Measurements from ENCODE around the gene LRG1. TPM values are rescaled to one million over a fixed set of nuclear protein-coding genes. Genes with fewer than 3 reads are reported as not detected.

LRG1 gene
- total and polyA plus RNA-seq, 10 of the 15 experiments (the other 5 are each of a cell fraction or from before 2014, with no cell fraction given): 0.29 to 4.7 (median 0.58) TPM

DNA sequence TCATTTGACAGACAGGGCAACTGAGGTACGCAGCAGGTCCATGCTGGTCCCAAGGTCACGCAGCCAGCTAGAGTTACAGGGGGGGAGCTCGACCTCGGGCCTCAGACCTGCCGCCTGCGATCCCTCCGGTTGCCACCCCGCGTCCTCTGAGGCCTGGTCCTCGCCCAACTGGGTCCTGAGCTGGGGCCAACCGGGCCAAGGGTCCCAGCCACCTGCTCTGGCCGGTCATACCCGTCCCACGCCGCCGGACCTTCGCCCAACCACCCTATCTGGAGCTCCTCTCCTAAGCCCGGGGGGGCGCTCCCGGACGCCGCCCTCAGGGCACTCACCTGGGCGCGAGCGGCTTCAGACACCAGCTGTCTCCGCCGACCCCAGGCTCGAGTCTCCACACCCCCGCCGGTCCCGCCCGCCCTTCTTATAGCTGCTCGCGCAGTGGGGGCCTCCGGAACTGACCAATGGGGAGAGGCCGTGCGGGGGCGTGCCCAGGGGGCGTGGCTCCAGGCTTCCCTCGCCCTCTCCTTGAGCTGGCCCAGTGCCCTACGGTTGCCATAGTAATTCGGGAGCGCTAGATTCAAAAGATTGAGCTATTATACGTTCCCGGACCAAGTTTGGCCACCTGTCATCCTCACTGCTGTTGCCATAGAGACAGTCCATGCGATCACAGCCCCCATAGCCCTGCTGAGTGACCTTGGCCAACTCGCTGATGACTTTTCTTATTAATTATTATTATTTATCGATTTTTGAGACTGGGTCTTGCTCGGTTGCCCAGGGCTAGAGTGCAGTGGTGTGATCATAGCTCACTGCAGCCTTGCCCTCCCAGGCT lies 4.8 kb downstream of the LRG1 start, which contains the start of gene PLIN5:
PLIN5 (minus strand) TSS at position 389 of the 823 bp plus-strand sequence. CDS start 1,150 bp downstream, outside the sequence.
- in situ Hi-C loops (cut with MboI): no loop called here
- no peak for TF ChIP-seq SMARCA5 (IDR thresholded peaks at IDR 0.05)
- TF ChIP-seq, protein P1, sequence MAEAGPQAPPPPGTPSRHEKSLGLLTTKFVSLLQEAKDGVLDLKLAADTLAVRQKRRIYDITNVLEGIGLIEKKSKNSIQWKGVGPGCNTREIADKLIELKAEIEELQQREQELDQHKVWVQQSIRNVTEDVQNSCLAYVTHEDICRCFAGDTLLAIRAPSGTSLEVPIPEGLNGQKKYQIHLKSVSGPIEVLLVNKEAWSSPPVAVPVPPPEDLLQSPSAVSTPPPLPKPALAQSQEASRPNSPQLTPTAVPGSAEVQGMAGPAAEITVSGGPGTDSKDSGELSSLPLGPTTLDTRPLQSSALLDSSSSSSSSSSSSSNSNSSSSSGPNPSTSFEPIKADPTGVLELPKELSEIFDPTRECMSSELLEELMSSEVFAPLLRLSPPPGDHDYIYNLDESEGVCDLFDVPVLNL (IDR thresholded peaks at IDR 0.05; ENCODE audit: low read depth, low read length): peak; percentile 79
- peak; percentile 44; the same call in 1 of the 2 replicates for TF ChIP-seq NFYB (IDR thresholded peaks at IDR 0.05; ENCODE audit: insufficient read depth, low read depth, low read length)
- peak; percentile 37; the same call in 1 of the 2 replicates for TF ChIP-seq BMI1 (IDR thresholded peaks at IDR 0.05; ENCODE audit: borderline replicate concordance)
- TF ChIP-seq ESRRA (IDR thresholded peaks at IDR 0.05; ENCODE audit: low read length): no peak
- TF ChIP-seq HDGF (IDR thresholded peaks at IDR 0.05): no peak
- no peak for TF ChIP-seq KAT2A (conservative IDR thresholded peaks at IDR 0.05; ENCODE audit: control insufficient read depth, low read depth, low read length)
- TF ChIP-seq EGR1 (IDR thresholded peaks at IDR 0.05; ENCODE audit: borderline replicate concordance in 1 of 2, low read depth in 2 of 2, low read length in 2 of 2): peak in 1 of 2 experiments; percentile 51; a peak in 1 of 3 replicates
- TF ChIP-seq CBX3 (IDR thresholded peaks at IDR 0.05; ENCODE audit: borderline replicate concordance, low read depth): no peak
- SMC1A ChIA-PET (ENCODE audit: uncharacterized antibody, unreplicated experiment): interaction anchor here (0.5 kb wide), 1 partner anchor 9 kb away, joined by 3 read pairs; no protein-coding TSS in a partner anchor

More for the DNA sequence above, 4.8 kb downstream of the LRG1 start, which contains the start of gene PLIN5:
- H3K4me1 ChIP-seq (ENCODE audit: control insufficient read depth, insufficient read depth, low read length): peaks cover 12% of the 10 kb centered on the region
- DNase-seq (ENCODE audit: low read depth, low spot score) (peak; percentile 3), ATAC-seq (peak; percentile 81), FAIRE-seq (no peak)
- ChIA-PET POLR2A (interaction anchor here (0.5 kb wide), 1 partner anchor 867 kb away, joined by 6 read pairs; no protein-coding TSS in a partner anchor), CTCF (interaction anchor here (0.9 to 2.2 kb wide), 5 partner anchors 9 to 101 kb away, joined by 4 to 23 read pairs (median 7); no protein-coding TSS in a partner anchor), RAD21 (ENCODE audit: unreplicated experiment) (interaction anchor here (0.5 to 1.2 kb wide), 4 partner anchors 9 to 189 kb away, joined by 3 read pairs; no protein-coding TSS in a partner anchor)
- 39% methylated on average over 43 of the region's 49 CpGs for WGBS (ENCODE audit: insufficient coverage, insufficient replicate concordance, low lambda C conversion rate, missing lambda C conversion rate)
- intact Hi-C loops (cut with micrococcal nuclease; ENCODE audit: unreplicated experiment): no loop called here
- no peaks in the 10 kb centered on the region for H3K36me3 ChIP-seq (ENCODE audit: control insufficient read depth in 2 of 2, insufficient read depth in 2 of 2, low read length in 1 of 2)
- no peaks in the 10 kb centered on the region for H4K20me1 ChIP-seq (ENCODE audit: control insufficient read depth, insufficient read depth)
- H3K79me2 ChIP-seq (ENCODE audit: control insufficient read depth, insufficient read depth, low read length): no peaks in the 10 kb centered on the region
- no peak within 1 kb of the TSS for H3K4me3 ChIP-seq
- no peaks in the 10 kb centered on the region; a peak in 1 of 4 replicates for H3K27me3 ChIP-seq (replicated peaks in 1 of 2; ENCODE audit: control insufficient read depth in 2 of 2, insufficient read depth in 2 of 2, low read length in 1 of 2)
- H2AFZ ChIP-seq (ENCODE audit: control insufficient read depth, low read depth, low read length): no peak within 1 kb of the TSS
- H3K4me2 ChIP-seq (ENCODE audit: control insufficient read depth, insufficient read depth): 0 out of 2 replicates have a peak within 1 kb of the TSS, but pooled peaks have one; percentile 8
- H3K27ac ChIP-seq (ENCODE audit: control insufficient read depth, insufficient read depth): no peak within 1 kb of the TSS
- H3K9me3 ChIP-seq (replicated peaks; ENCODE audit: control insufficient read depth, insufficient read depth, low read length): no peaks in the 10 kb centered on the region; the same call in 2 of the 3 replicates
- no TSS peak for BruUV-seq (replicated peaks)
- H3K9ac ChIP-seq (ENCODE audit: control insufficient read depth, insufficient read depth, low read length): no peak within 1 kb of the TSS
